GM21737 (cell line): ENCODE results near the gene TIMM50.

Experiments used
- ATAC-seq: cut with Tn5 transposase; IDR thresholded peaks from one replicate; pipeline ENCODE4 v1.9.1; 2021; ENCODE audit warnings: mild to moderate bottlenecking, moderate library complexity; ENCODE audit not compliant: unreplicated experiment

The TIMM50 gene

GRCh38 chr19:39498798-39499642 lies 18.4 kb downstream of the TIMM50 start, which contains the start of gene DLL3:
Gene DLL3, plus strand, starts transcription at chr19:39498947. Its CDS starts 28 bp downstream, at chr19:39498975.
- no peak for ATAC-seq

- ATAC-seq: no peak
Observed at GRCh38 chr19:39499932-39500331, 19.3 kb downstream of the TIMM50 start.

GRCh38 chr19:39500543-39500942 lies 19.9 kb downstream of the TIMM50 start:
- ATAC-seq: no peak

- no peak for ATAC-seq
Observed at GRCh38 chr19:39501340-39501739, 20.7 kb downstream of the TIMM50 start.

- no peak for ATAC-seq
Observed at GRCh38 chr19:39502640-39503417, 22.2 kb downstream of the TIMM50 start.

- ATAC-seq: no peak
Observed at GRCh38 chr19:39506598-39506943, 25.9 kb downstream of the TIMM50 start.

GRCh38 chr19:39506944-39507714 lies 26.5 kb downstream of the TIMM50 start:
- no peak for ATAC-seq

- ATAC-seq: no peak
Observed at GRCh38 chr19:39507715-39508364, 27.2 kb downstream of the TIMM50 start.

- ATAC-seq: no peak
Observed at GRCh38 chr19:39508629-39509028, 28.0 kb downstream of the TIMM50 start.

- no peak for ATAC-seq
Observed at GRCh38 chr19:39509233-39509632, 28.6 kb downstream of the TIMM50 start.

GRCh38 chr19:39512988-39513387 lies 32.4 kb downstream of the TIMM50 start:
- no peak for ATAC-seq

GRCh38 chr19:39514840-39515550 lies 34.4 kb downstream of the TIMM50 start, which contains the start of gene SELENOV:
Gene SELENOV, plus strand, starts transcription at chr19:39515139. Its CDS starts 74 bp downstream, at chr19:39515213.
- no peak for ATAC-seq

- ATAC-seq: no peak
Observed at GRCh38 chr19:39515551-39516191, 35.0 kb downstream of the TIMM50 start.

GRCh38 chr19:39516270-39516669 lies 35.6 kb downstream of the TIMM50 start:
- no peak for ATAC-seq

- no peak for ATAC-seq
Observed at GRCh38 chr19:39517432-39517831, 36.8 kb downstream of the TIMM50 start.

GRCh38 chr19:39518458-39518857 lies 37.8 kb downstream of the TIMM50 start:
- ATAC-seq: no peak

GRCh38 chr19:39518975-39519374 lies 38.3 kb downstream of the TIMM50 start:
- no peak for ATAC-seq

- no peak for ATAC-seq
Observed at GRCh38 chr19:39520541-39521484, 40.2 kb downstream of the TIMM50 start.
